SK-N-SH treated with all-trans-retinoic acid at 6 μM for 48 hours (cell line): ENCODE results near the gene ITIH4.

Experiments
- ESRRG ChIP-seq: fragments of 250-450 bp; sonication (Bioruptor Pico); IDR thresholded peaks from 2 replicates; pipeline ENCODE4 v1.6.1; 2021; ENCODE audit warnings: mild to moderate bottlenecking
- ISL1 ChIP-seq: fragments of 250-450 bp; sonication (Bioruptor Pico); IDR thresholded peaks from 2 replicates; pipeline ENCODE4 v2.1.2; 2022; ENCODE audit warnings: mild to moderate bottlenecking, moderate library complexity
- POU6F1 ChIP-seq: fragments of 250-450 bp; sonication (Bioruptor Pico); IDR thresholded peaks from 2 replicates; pipeline ENCODE4 v1.8.0; 2021; ENCODE audit warnings: low read depth, mild to moderate bottlenecking, moderate library complexity, borderline replicate concordance
- RARB ChIP-seq: fragments of 250-450 bp; sonication (Bioruptor Pico); IDR thresholded peaks from 2 replicates; pipeline ENCODE4 v1.8.0; 2021; ENCODE audit warnings: mild to moderate bottlenecking, moderate library complexity
- SNAI2 ChIP-seq: fragments of 250-450 bp; sonication (Bioruptor Pico); IDR thresholded peaks from 2 replicates; pipeline ENCODE4 v1.5.0; 2020; ENCODE audit warnings: mild to moderate bottlenecking, moderate library complexity
- ZC3H10 ChIP-seq: fragments of 250-450 bp; sonication (Bioruptor Pico); IDR thresholded peaks from 2 replicates; pipeline ENCODE4 v1.5.1; 2021; ENCODE audit warnings: mild to moderate bottlenecking, moderate library complexity
- ZFP30 ChIP-seq: fragments of 450-650 bp; formaldehyde crosslinking; IDR thresholded peaks from 2 replicates; pipeline ENCODE4 v1.5.0; 2022; ENCODE audit warnings: mild to moderate bottlenecking, moderate library complexity
- ZNF565 ChIP-seq: fragments of 450-650 bp; formaldehyde crosslinking; conservative IDR thresholded peaks from 2 replicates; pipeline ENCODE4 v1.5.0; 2020; ENCODE audit warnings: low read depth, mild to moderate bottlenecking, moderate library complexity
- ZNF8 ChIP-seq: fragments of 450-650 bp; formaldehyde crosslinking; IDR thresholded peaks from 2 replicates; pipeline ENCODE4 v1.5.0; 2020; ENCODE audit warnings: mild to moderate bottlenecking, moderate library complexity
- TF ChIP-seq, protein P1 (sequence below): fragments of 250-450 bp; sonication (Bioruptor Pico); IDR thresholded peaks from 2 replicates; pipeline ENCODE4 v1.8.0; 2020; ENCODE audit warnings: mild to moderate bottlenecking, moderate library complexity, borderline replicate concordance

DNA sequence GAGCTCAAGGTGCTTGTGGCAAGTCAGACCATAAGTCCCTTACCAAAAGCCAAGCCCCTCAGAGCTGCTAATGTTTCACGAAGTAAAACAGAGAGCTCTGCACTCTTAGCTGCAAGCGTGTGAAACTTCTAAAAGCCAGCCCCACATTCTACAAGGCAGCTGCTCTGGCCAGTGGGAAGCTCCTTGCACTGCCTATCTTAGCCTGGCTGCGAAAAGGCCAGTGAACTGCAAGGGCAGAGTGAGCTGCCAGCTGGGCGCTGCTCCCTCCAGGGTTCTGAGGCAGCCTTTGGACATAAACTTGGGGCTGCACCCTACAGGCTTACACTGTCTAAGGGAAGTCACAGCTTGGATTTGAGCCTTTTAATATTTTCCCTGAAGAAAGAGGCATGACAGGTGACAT lies 6.5 kb upstream of the ITIH4 start:
- no peak for TF ChIP-seq ZNF565 (CRISPR knock-in tag)
- TF ChIP-seq ESRRG (CRISPR knock-in tag), result no peak
- TF ChIP-seq ZFP30 (CRISPR knock-in tag), result no peak
- TF ChIP-seq, protein P1, sequence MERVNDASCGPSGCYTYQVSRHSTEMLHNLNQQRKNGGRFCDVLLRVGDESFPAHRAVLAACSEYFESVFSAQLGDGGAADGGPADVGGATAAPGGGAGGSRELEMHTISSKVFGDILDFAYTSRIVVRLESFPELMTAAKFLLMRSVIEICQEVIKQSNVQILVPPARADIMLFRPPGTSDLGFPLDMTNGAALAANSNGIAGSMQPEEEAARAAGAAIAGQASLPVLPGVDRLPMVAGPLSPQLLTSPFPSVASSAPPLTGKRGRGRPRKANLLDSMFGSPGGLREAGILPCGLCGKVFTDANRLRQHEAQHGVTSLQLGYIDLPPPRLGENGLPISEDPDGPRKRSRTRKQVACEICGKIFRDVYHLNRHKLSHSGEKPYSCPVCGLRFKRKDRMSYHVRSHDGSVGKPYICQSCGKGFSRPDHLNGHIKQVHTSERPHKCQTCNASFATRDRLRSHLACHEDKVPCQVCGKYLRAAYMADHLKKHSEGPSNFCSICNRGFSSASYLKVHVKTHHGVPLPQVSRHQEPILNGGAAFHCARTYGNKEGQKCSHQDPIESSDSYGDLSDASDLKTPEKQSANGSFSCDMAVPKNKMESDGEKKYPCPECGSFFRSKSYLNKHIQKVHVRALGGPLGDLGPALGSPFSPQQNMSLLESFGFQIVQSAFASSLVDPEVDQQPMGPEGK (CRISPR knock-in tag), result no peak
- TF ChIP-seq POU6F1 (CRISPR knock-in tag), result no peak
- TF ChIP-seq ZNF8 (CRISPR knock-in tag), result no peak
- no peak for TF ChIP-seq ISL1
- no peak for TF ChIP-seq ZC3H10 (CRISPR knock-in tag)
- no peak for TF ChIP-seq RARB (CRISPR knock-in tag)
- TF ChIP-seq SNAI2, result no peak
